Calu3 (cell line): ENCODE measurements around the gene CCDC15. TPM values are rescaled to one million over a fixed set of nuclear protein-coding genes. Genes with fewer than 3 reads are reported as not detected.

Experiments used
- BruUV-seq: library from RNA; stranded (reverse); fragments of 400-500 nt; replicated peaks from 2 replicates; lab custom pipeline; 2021; lab: Mats Ljungman, UMichigan
- CTCF ChIA-PET: fragments of 300-600 bp; sonication (Branson Sonifier 250); formaldehyde crosslinking; loops from one replicate; lab custom pipeline; 2022; ENCODE audit warnings: antibody characterized with exemption; lab: Charles Lee
- DNase-seq: peaks from one replicate; pipeline ENCODE4 v3.0.0; 2022
- H3K27ac Mint-ChIP-seq: one replicate; pipeline ENCODE4 v1.8.0; 2022; ENCODE audit warnings: mixed read lengths; ENCODE audit not compliant: unreplicated experiment
- H3K27me3 Mint-ChIP-seq: one replicate; pipeline ENCODE4 v1.8.0; 2022; ENCODE audit warnings: mixed read lengths; ENCODE audit not compliant: unreplicated experiment
- H3K36me3 Mint-ChIP-seq: one replicate; pipeline ENCODE4 v1.8.0; 2022; ENCODE audit warnings: mild to moderate bottlenecking, moderate library complexity, mixed read lengths; ENCODE audit not compliant: insufficient read depth, unreplicated experiment
- H3K4me1 Mint-ChIP-seq: one replicate; pipeline ENCODE4 v1.8.0; 2022; ENCODE audit warnings: mild to moderate bottlenecking, low read depth, mixed read lengths; ENCODE audit not compliant: unreplicated experiment
- H3K4me3 Mint-ChIP-seq: one replicate; pipeline ENCODE4 v1.8.0; 2022; ENCODE audit warnings: mild to moderate bottlenecking, low read depth, moderate library complexity, mixed read lengths; ENCODE audit not compliant: unreplicated experiment
- H3K9me3 Mint-ChIP-seq: one replicate; pipeline ENCODE4 v1.8.0; 2022; ENCODE audit warnings: low read depth, mixed read lengths; ENCODE audit not compliant: unreplicated experiment
- intact Hi-C: fragments of 100-400 bp; cut with micrococcal nuclease; formaldehyde crosslinking; loops from one replicate; pipeline ENCODE4 v1.10.0; 2022; ENCODE audit not compliant: unreplicated experiment
- total RNA-seq: library from RNA; stranded (reverse); gene quantifications from 2 replicates; pipeline ENCODE4 v1.2.3, GENCODE V29; 2022
- TF ChIP-seq, protein P1 (sequence below): fragments of 200-600 bp; IDR thresholded peaks from one replicate; pipeline ENCODE4 v1.8.0; 2022; ENCODE audit warnings: antibody characterized with exemption; ENCODE audit not compliant: unreplicated experiment

CCDC15 gene
- total RNA-seq, 1 experiment from 2014 or later, result 2.3 TPM

DNA sequence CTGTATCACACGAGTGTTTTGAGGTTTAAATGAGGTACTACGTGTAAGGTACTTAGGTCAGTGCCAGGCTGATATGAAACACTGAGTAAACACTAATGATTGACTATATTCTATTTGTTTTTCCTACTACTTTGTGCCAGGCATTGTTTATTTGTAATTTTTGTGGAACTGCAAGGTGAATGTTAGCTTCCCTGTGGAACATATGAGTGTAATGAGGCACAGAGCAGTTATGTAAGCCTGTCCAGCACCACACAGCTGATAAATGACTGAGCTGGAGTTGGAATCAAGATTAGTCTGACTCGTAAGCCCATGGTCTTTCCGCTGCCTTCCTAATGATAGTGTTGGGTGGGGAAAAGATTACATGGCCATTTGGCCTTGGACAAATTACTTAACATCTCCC is 115.0 kb downstream of the CCDC15 start:
- H3K4me1 Mint-ChIP-seq, result peaks cover 26% of the 10 kb centered on the region
- no peaks in the 10 kb centered on the region for H3K36me3 Mint-ChIP-seq
- H3K4me3 Mint-ChIP-seq, result no peak overlapping the region
- H3K9me3 Mint-ChIP-seq, result no peaks in the 10 kb centered on the region
- TF ChIP-seq, protein P1, sequence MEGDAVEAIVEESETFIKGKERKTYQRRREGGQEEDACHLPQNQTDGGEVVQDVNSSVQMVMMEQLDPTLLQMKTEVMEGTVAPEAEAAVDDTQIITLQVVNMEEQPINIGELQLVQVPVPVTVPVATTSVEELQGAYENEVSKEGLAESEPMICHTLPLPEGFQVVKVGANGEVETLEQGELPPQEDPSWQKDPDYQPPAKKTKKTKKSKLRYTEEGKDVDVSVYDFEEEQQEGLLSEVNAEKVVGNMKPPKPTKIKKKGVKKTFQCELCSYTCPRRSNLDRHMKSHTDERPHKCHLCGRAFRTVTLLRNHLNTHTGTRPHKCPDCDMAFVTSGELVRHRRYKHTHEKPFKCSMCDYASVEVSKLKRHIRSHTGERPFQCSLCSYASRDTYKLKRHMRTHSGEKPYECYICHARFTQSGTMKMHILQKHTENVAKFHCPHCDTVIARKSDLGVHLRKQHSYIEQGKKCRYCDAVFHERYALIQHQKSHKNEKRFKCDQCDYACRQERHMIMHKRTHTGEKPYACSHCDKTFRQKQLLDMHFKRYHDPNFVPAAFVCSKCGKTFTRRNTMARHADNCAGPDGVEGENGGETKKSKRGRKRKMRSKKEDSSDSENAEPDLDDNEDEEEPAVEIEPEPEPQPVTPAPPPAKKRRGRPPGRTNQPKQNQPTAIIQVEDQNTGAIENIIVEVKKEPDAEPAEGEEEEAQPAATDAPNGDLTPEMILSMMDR, result no peak
- no TSS peak for BruUV-seq
- no peak for DNase-seq
- H3K27ac Mint-ChIP-seq, result no peak overlapping the region
- no peaks in the 10 kb centered on the region for H3K27me3 Mint-ChIP-seq
- CTCF ChIA-PET, result no interaction called here
- intact Hi-C loops, result no loop called here

DNA sequence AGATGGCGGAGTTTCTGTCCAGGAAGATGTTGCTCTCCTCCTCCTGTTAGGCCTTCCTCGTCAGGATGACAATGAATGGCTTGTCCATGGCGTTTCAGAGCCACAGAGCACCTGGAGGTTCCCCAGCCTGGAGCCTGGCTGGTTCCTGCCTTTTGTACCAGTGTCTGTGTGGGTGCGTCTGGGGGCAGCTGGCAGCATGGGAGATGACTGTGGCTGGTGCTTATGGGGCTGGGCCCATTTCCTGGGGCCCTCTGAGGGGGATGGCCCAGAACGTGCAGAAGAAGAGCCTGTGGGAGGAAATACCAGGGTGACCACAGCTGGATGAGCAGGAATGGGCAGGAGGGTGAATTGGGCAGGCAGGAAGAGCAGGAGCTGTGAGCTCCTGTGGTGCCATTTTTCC is 115.8 kb downstream of the CCDC15 start:
- DNase-seq, result no peak
- Mint-ChIP-seq H3K4me3 (no peak overlapping the region), H3K4me1 (peaks cover 26% of the 10 kb centered on the region), H3K9me3 (no peaks in the 10 kb centered on the region), H3K27me3 (no peaks in the 10 kb centered on the region), H3K27ac (no peak overlapping the region), H3K36me3 (no peaks in the 10 kb centered on the region)
- no TSS peak for BruUV-seq
- intact Hi-C loops, result no loop called here
- TF ChIP-seq, protein P1, result no peak
- CTCF ChIA-PET, result no interaction called here

DNA sequence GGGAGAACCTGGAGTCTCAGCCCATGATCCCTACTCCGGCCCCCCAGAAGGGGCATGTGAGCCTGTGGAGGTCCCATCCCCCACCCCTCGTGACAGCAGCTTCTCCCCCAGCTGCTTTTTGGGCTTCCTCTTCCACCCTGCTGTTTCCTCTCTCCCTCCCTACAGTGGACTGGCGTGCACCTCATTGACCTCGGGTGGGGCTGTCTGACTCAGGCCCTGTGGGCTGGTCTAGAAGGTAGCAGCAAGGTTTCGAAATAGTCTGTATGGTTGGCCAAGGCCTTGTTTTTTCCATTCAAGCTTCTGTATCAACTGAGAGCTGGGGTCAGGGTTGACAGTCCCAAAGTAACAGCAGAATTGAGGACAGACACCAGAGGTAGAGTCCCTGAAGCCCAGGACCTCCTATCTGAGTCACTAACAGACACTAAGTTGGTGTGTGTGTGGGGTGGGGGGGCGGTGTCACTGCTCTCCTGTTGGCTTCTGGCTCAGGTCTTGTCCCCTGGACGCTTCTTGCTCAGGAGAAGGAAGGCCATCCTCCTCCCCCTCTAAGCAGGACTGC is 116.8 kb downstream of the CCDC15 start:
- CTCF ChIA-PET, result no interaction called here
- peak; percentile 47 for DNase-seq
- intact Hi-C loops, result no loop called here
- Mint-ChIP-seq H3K4me3 (no peak overlapping the region), H3K36me3 (no peaks in the 10 kb centered on the region), H3K4me1 (peaks cover 26% of the 10 kb centered on the region), H3K27ac (peak overlapping the region; percentile 66), H3K9me3 (no peaks in the 10 kb centered on the region), H3K27me3 (no peaks in the 10 kb centered on the region)
- TF ChIP-seq, protein P1, result no peak
- no TSS peak for BruUV-seq

DNA sequence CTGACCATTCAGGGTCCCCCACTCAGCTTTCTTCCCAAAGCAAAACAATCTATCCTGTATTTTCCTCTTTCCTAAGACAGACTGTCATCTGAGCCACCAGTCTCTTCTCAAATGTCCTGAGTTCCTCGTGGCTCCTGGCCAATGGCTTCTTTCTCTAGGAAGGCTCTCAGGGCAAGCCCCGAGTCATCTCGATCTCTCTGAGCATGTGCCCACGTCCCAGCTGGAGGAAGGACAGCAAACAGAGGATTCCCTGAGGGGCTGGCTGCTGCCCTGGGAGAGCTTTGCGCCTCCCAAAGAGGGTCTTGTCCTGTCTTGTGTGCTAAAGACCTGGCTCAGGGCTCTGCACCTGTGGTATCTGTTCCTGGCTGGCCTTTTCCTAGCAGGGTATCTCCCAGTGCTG is 117.4 kb downstream of the CCDC15 start:
- intact Hi-C loops, result no loop called here
- CTCF ChIA-PET, result no interaction called here
- Mint-ChIP-seq H3K36me3 (no peaks in the 10 kb centered on the region), H3K4me1 (peaks cover 26% of the 10 kb centered on the region), H3K27ac (no peak overlapping the region), H3K9me3 (no peaks in the 10 kb centered on the region), H3K27me3 (no peaks in the 10 kb centered on the region), H3K4me3 (no peak overlapping the region)
- TF ChIP-seq, protein P1, result no peak
- no peak for DNase-seq
- no TSS peak for BruUV-seq
